GM12878 (cell line): ENCODE results near the gene GRM1. TPM values are rescaled to one million over a fixed set of nuclear protein-coding genes. Genes with fewer than 3 reads are reported as not detected.

Source experiments
- ATAC-seq: fragments of 200-7000 bp; cut with Tn5 transposase; 3 replicates; pipeline ENCODE4 v1.9.1; 2020; ENCODE audit warnings: mild to moderate bottlenecking, moderate library complexity
- BruUV-seq: library from RNA; stranded (reverse); fragments of 400-500 nt; replicated peaks from 2 replicates; lab custom pipeline; 2021; lab: Mats Ljungman, UMichigan
- CTCF ChIA-PET: fragments of 300-600 bp; sonication (Branson Sonifier 250); formaldehyde crosslinking; extraction: SDS; loops from one replicate; lab custom pipeline; 2021; ENCODE audit warnings: inconsistent platforms; lab: Yijun Ruan, JAX
- POLR2A ChIA-PET: fragments of 350-600 bp; formaldehyde crosslinking; extraction: SDS; loops from one replicate; lab custom pipeline; 2021; ENCODE audit warnings: inconsistent platforms; lab: Charles Lee
- RAD21 ChIA-PET: fragments of 300-600 bp; sonication (Branson Sonifier 250); formaldehyde crosslinking; loops from one replicate; lab custom pipeline; 2023; ENCODE audit warnings: antibody characterized with exemption; ENCODE audit not compliant: unreplicated experiment; lab: Charles Lee
- SMC1A ChIA-PET: fragments of 300-600 bp; sonication (Branson Sonifier 250); formaldehyde crosslinking; loops from one replicate; lab custom pipeline; 2023; ENCODE audit not compliant: unreplicated experiment, uncharacterized antibody; lab: Charles Lee
- DNase-seq: peaks from one replicate; pipeline ENCODE4 v3.0.0-alpha.2; 2011; ENCODE audit warnings: low read depth, low spot score
- FAIRE-seq: peaks from 3 replicates; lab custom pipeline; 2011; peaks lifted over from hg19 to GRCh38; lab: Jason Lieb, UNC
- H2AFZ ChIP-seq: 2 replicates; pipeline ENCODE4 v1.6.0; 2011; ENCODE audit warnings: low read depth, low read length, control low read depth; ENCODE audit not compliant: control insufficient read depth
- H3K27ac ChIP-seq: 2 replicates; pipeline ENCODE4 v1.5.1; 2011; ENCODE audit warnings: control low read depth; ENCODE audit not compliant: control insufficient read depth, insufficient read depth
- H3K27me3 ChIP-seq, 2 experiments: replicated peaks in 1 of 2; 2 replicates each; pipeline versions ENCODE4 v1.6.0 to v1.6.1; 2011; ENCODE audit warnings: low read length in 1 of 2; ENCODE audit not compliant: control insufficient read depth in 2 of 2, insufficient read depth in 2 of 2
- H3K36me3 ChIP-seq, 2 experiments: 2 replicates each; pipeline ENCODE4 v1.5.1; 2011; ENCODE audit warnings: low read length in 1 of 2; ENCODE audit not compliant: control insufficient read depth in 2 of 2, insufficient read depth in 2 of 2
- H3K4me1 ChIP-seq: 2 replicates; pipeline ENCODE4 v1.6.1; 2011; ENCODE audit warnings: mild to moderate bottlenecking, low read length, moderate library complexity, mixed read lengths; ENCODE audit not compliant: control insufficient read depth, insufficient read depth
- H3K4me2 ChIP-seq: 2 replicates; pipeline ENCODE4 v1.6.0; 2011; ENCODE audit warnings: control low read depth; ENCODE audit not compliant: control insufficient read depth, insufficient read depth
- H3K4me3 ChIP-seq: fragments of 200-600 bp; sonication (generic); 2 replicates; pipeline ENCODE4 v1.5.1; 2016
- H3K79me2 ChIP-seq: 2 replicates; pipeline ENCODE4 v1.6.0; 2011; ENCODE audit warnings: low read length; ENCODE audit not compliant: control insufficient read depth, insufficient read depth
- H3K9ac ChIP-seq: 2 replicates; pipeline ENCODE4 v1.8.0; 2011; ENCODE audit warnings: low read length, control low read depth, mixed read lengths; ENCODE audit not compliant: control insufficient read depth, insufficient read depth
- H3K9me3 ChIP-seq: replicated peaks from 3 replicates; pipeline ENCODE4 v1.5.1; 2011; ENCODE audit warnings: mild to moderate bottlenecking, low read length; ENCODE audit not compliant: control insufficient read depth, insufficient read depth
- H4K20me1 ChIP-seq: 2 replicates; pipeline ENCODE4 v1.6.0; 2011; ENCODE audit not compliant: control insufficient read depth, insufficient read depth
- ASH2L ChIP-seq: fragments of 300-600, 200-600 bp; sonication (generic); IDR thresholded peaks from 2 replicates; pipeline ENCODE4 v1.6.1; 2017; ENCODE audit warnings: low read depth, mild to moderate bottlenecking, borderline replicate concordance
- CBFB ChIP-seq: IDR thresholded peaks from 2 replicates; pipeline ENCODE4 v1.6.1; 2016; ENCODE audit warnings: antibody characterized with exemption, low read depth
- EZH2 ChIP-seq: IDR thresholded peaks from 2 replicates; pipeline ENCODE4 v1.6.1; 2012; ENCODE audit warnings: low read depth, mild to moderate bottlenecking, control low read depth, inconsistent platforms, low read length, borderline replicate concordance; ENCODE audit not compliant: control insufficient read depth
- GABPA ChIP-seq: IDR thresholded peaks from 2 replicates; pipeline ENCODE4 v1.6.1; 2014; ENCODE audit warnings: antibody characterized with exemption, low read depth, mild to moderate bottlenecking, inconsistent platforms
- MXI1 ChIP-seq: fragments of 150-350 bp; IDR thresholded peaks from 2 replicates; pipeline ENCODE4 v1.6.1; 2011; ENCODE audit warnings: low read depth, mild to moderate bottlenecking, inconsistent platforms, low read length, improper control_type of control experiment
- SIN3A ChIP-seq: IDR thresholded peaks from 2 replicates; pipeline ENCODE4 v1.6.1; 2012; ENCODE audit warnings: low read depth, low read length, improper control_type of control experiment
- SIX5 ChIP-seq: IDR thresholded peaks from 2 replicates; pipeline ENCODE4 v1.6.1; 2011; ENCODE audit warnings: mild to moderate bottlenecking, low read depth, low read length, moderate library complexity; ENCODE audit not compliant: severe bottlenecking
- TCF12 ChIP-seq: IDR thresholded peaks from 2 replicates; pipeline ENCODE4 v1.6.1; 2011; ENCODE audit warnings: low read depth, mild to moderate bottlenecking, low read length
- TCF3 ChIP-seq: IDR thresholded peaks from 2 replicates; pipeline ENCODE4 v1.6.1; 2012; ENCODE audit warnings: low read depth, mild to moderate bottlenecking, low read length, borderline replicate concordance; ENCODE audit not compliant: insufficient read depth
- USF2 ChIP-seq: IDR thresholded peaks from 2 replicates; pipeline ENCODE4 v1.6.1; 2011; ENCODE audit warnings: low read depth, low read length, improper control_type of control experiment, borderline replicate concordance
- ZBED1 ChIP-seq: IDR thresholded peaks from 2 replicates; pipeline ENCODE4 v1.6.1; 2016; ENCODE audit warnings: borderline replicate concordance
- ZNF207 ChIP-seq: fragments of 450-650 bp; IDR thresholded peaks from 2 replicates; pipeline ENCODE4 v1.6.1; 2014; ENCODE audit warnings: antibody characterized with exemption, mild to moderate bottlenecking, borderline replicate concordance
- ZNF24 ChIP-seq: fragments of 450-650 bp; IDR thresholded peaks from 2 replicates; pipeline ENCODE4 v1.6.1; 2017; ENCODE audit warnings: antibody characterized with exemption, mild to moderate bottlenecking
- ZNF384 ChIP-seq: IDR thresholded peaks from 2 replicates; pipeline ENCODE4 v1.6.1; 2012; ENCODE audit warnings: low read depth, mild to moderate bottlenecking, low read length, improper control_type of control experiment, borderline replicate concordance
- ZNF622 ChIP-seq: fragments of 450-650 bp; IDR thresholded peaks from 2 replicates; pipeline ENCODE4 v1.6.1; 2017; ENCODE audit warnings: mild to moderate bottlenecking, inconsistent platforms
- in situ Hi-C: fragments of 300-500 bp; cut with MboI; formaldehyde crosslinking; loops from 9 replicates; pipeline ENCODE4 v1.14.3; 2018; ENCODE audit warnings: mixed read lengths
- intact Hi-C: fragments of 100-400 bp; cut with micrococcal nuclease; formaldehyde crosslinking; loops from one replicate; pipeline ENCODE4 v1.14.2; 2022; ENCODE audit not compliant: unreplicated experiment
- polyA plus RNA-seq, 11 experiments: library from polyadenylated mRNA; depleted of rRNA in 4 of 11; unstranded in 6 of 11; stranded (reverse) in 5 of 11; fragments of >200 nt; fragmentation: Nextera tagmentation in 4 of 11; fragmentation: Illumina TruSeq in 1 of 11; extraction: Ambion mirVana in 4 of 11; extraction: Trizol in 1 of 11; gene quantifications; 1 replicate in 1 of 11; 2 replicates in 10 of 11; pipeline versions ENCODE4 v1.2.1 to v1.2.3, GENCODE V29; 2011 to 2016; ENCODE audit warnings: inconsistent platforms in 2 of 11, missing spikeins in 2 of 11, low read depth in 1 of 11
- total RNA-seq, 4 experiments: library from RNA; depleted of rRNA in 3 of 4; stranded (reverse); fragments of >200 nt in 3 of 4; fragmentation: Illumina TruSeq in 1 of 4; extraction: Trizol in 1 of 4; gene quantifications; 2 replicates each; pipeline versions ENCODE4 v1.2.1 to v1.2.3, GENCODE V29; 2013 to 2021
- TF ChIP-seq, protein P1 (sequence below): fragments of 450-650 bp; IDR thresholded peaks from 2 replicates; pipeline ENCODE4 v1.6.1; 2017; ENCODE audit warnings: mild to moderate bottlenecking, low read depth, inconsistent platforms; ENCODE audit not compliant: poor library complexity, severe bottlenecking
- TF ChIP-seq, protein P2 (sequence below), 3 experiments: IDR thresholded peaks in 2 of 3; conservative IDR thresholded peaks in 1 of 3; 2 replicates each; pipeline ENCODE4 v1.5.1; 2011; ENCODE audit warnings: low read depth in 3 of 3, low read length in 3 of 3, mild to moderate bottlenecking in 3 of 3, control low read depth in 2 of 3, moderate library complexity in 2 of 3, inconsistent platforms in 1 of 3, mixed read lengths in 1 of 3; ENCODE audit not compliant: control insufficient read depth in 2 of 3, insufficient read depth in 1 of 3; ENCODE audit errors: extremely low read depth in 1 of 3

GRM1 gene
- total and polyA plus RNA-seq, 10 of the 15 experiments (the other 5 are each of a cell fraction or from before 2014, with no cell fraction given): 0.04 TPM; not detected in 9

GRCh38 chr6:146014233-146014632, 14.6 kb upstream of the GRM1 start:
- no peaks in the 10 kb centered on the region for H3K36me3 ChIP-seq
- DNase-seq (no peak), ATAC-seq (no peak), FAIRE-seq (no peak)
- SMC1A ChIA-PET: no interaction called here
- no peaks in the 10 kb centered on the region for H3K9me3 ChIP-seq
- H3K79me2 ChIP-seq: no peaks in the 10 kb centered on the region
- no peak overlapping the region for H3K4me2 ChIP-seq
- RAD21 ChIA-PET: no interaction called here
- no peaks in the 10 kb centered on the region for H3K27me3 ChIP-seq
- no peak overlapping the region for H3K27ac ChIP-seq
- no peak overlapping the region for H2AFZ ChIP-seq
- no peaks in the 10 kb centered on the region for H4K20me1 ChIP-seq
- no peak overlapping the region for H3K4me3 ChIP-seq
- in situ Hi-C loops: no loop called here
- POLR2A ChIA-PET: no interaction called here
- no peaks in the 10 kb centered on the region for H3K4me1 ChIP-seq
- BruUV-seq: no TSS peak
- intact Hi-C loops: no loop called here
- no peak overlapping the region for H3K9ac ChIP-seq
- CTCF ChIA-PET: no interaction called here
- TF ChIP-seq ASH2L (no peak), GABPA (no peak), TCF12 (no peak), ZNF24 (no peak), ZBED1 (no peak), ZNF384 (no peak), MXI1 (no peak), EZH2 (no peak), USF2 (no peak), SIX5 (no peak), TCF3 (no peak), ZNF622 (no peak), CBFB (no peak), SIN3A (no peak), ZNF207 (no peak)
- TF ChIP-seq, protein P1, sequence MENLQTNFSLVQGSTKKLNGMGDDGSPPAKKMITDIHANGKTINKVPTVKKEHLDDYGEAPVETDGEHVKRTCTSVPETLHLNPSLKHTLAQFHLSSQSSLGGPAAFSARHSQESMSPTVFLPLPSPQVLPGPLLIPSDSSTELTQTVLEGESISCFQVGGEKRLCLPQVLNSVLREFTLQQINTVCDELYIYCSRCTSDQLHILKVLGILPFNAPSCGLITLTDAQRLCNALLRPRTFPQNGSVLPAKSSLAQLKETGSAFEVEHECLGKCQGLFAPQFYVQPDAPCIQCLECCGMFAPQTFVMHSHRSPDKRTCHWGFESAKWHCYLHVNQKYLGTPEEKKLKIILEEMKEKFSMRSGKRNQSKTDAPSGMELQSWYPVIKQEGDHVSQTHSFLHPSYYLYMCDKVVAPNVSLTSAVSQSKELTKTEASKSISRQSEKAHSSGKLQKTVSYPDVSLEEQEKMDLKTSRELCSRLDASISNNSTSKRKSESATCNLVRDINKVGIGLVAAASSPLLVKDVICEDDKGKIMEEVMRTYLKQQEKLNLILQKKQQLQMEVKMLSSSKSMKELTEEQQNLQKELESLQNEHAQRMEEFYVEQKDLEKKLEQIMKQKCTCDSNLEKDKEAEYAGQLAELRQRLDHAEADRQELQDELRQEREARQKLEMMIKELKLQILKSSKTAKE: no peak
- TF ChIP-seq, protein P2, sequence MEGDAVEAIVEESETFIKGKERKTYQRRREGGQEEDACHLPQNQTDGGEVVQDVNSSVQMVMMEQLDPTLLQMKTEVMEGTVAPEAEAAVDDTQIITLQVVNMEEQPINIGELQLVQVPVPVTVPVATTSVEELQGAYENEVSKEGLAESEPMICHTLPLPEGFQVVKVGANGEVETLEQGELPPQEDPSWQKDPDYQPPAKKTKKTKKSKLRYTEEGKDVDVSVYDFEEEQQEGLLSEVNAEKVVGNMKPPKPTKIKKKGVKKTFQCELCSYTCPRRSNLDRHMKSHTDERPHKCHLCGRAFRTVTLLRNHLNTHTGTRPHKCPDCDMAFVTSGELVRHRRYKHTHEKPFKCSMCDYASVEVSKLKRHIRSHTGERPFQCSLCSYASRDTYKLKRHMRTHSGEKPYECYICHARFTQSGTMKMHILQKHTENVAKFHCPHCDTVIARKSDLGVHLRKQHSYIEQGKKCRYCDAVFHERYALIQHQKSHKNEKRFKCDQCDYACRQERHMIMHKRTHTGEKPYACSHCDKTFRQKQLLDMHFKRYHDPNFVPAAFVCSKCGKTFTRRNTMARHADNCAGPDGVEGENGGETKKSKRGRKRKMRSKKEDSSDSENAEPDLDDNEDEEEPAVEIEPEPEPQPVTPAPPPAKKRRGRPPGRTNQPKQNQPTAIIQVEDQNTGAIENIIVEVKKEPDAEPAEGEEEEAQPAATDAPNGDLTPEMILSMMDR (IDR thresholded peaks at IDR 0.05 in 2 of 3, conservative IDR thresholded peaks at IDR 0.05 in 1 of 3; ENCODE audit: control insufficient read depth in 2 of 3, extremely low read depth in 1 of 3, insufficient read depth in 1 of 3, low read depth in 3 of 3, low read length in 3 of 3): no peak
